Activated CD4-positive, alpha-beta T cell treated with anti-CD3 and anti-CD28 coated beads for 36 hours (primary cell): ENCODE results near the gene NFYB. TPM values are rescaled to one million over a fixed set of nuclear protein-coding genes. Genes with fewer than 3 reads are reported as not detected.

ENCODE experiments used
- ATAC-seq: fragments of 200-7000 bp; cut with Tn5 transposase; one replicate; pipeline ENCODE4 v1.10.0; 2021; ENCODE audit warnings: mild to moderate bottlenecking, moderate library complexity
- CTCF ChIA-PET: fragments of 350-600 bp; sonication (Branson Sonifier 250); formaldehyde crosslinking; loops from one replicate; lab custom pipeline; 2021; ENCODE audit warnings: antibody characterized with exemption; lab: Charles Lee
- POLR2A ChIA-PET: fragments of 350-600 bp; sonication (Branson Sonifier 250); formaldehyde crosslinking; loops from one replicate; lab custom pipeline; 2021; ENCODE audit warnings: antibody characterized with exemption, inconsistent platforms; lab: Charles Lee
- DNase-seq: peaks from one replicate; pipeline ENCODE4 v3.0.0-alpha.2; 2020
- H3K27ac Mint-ChIP-seq: one replicate; pipeline ENCODE4 v1.8.0; 2021; ENCODE audit warnings: mixed read lengths
- H3K27me3 Mint-ChIP-seq: one replicate; pipeline ENCODE4 v1.8.0; 2021; ENCODE audit warnings: mixed read lengths
- H3K36me3 Mint-ChIP-seq: one replicate; pipeline ENCODE4 v1.8.0; 2021; ENCODE audit warnings: low read depth, mixed read lengths
- H3K4me1 Mint-ChIP-seq: one replicate; pipeline ENCODE4 v1.8.0; 2021; ENCODE audit warnings: mixed read lengths
- H3K4me3 Mint-ChIP-seq: one replicate; pipeline ENCODE4 v1.8.0; 2021; ENCODE audit warnings: mild to moderate bottlenecking, moderate library complexity, mixed read lengths
- H3K9me3 Mint-ChIP-seq: one replicate; pipeline ENCODE4 v1.8.0; 2021; ENCODE audit warnings: low read depth, mixed read lengths
- intact Hi-C, 2 experiments: fragments of 100-400 bp; cut with DNase I in 1 of 2; cut with micrococcal nuclease in 1 of 2; formaldehyde crosslinking; loops; one replicate each; pipeline versions ENCODE4 v1.14.2 to v1.15.1; 2022 to 2024; cut with DNase I, micrococcal nuclease
- total RNA-seq, 2 experiments: library from RNA; stranded (reverse); gene quantifications; one replicate each; pipeline ENCODE4 v1.2.3, GENCODE V29; 2021

Gene NFYB
- total RNA-seq, 2 experiments from 2014 or later, result 18.8 to 27.2 TPM

DNA sequence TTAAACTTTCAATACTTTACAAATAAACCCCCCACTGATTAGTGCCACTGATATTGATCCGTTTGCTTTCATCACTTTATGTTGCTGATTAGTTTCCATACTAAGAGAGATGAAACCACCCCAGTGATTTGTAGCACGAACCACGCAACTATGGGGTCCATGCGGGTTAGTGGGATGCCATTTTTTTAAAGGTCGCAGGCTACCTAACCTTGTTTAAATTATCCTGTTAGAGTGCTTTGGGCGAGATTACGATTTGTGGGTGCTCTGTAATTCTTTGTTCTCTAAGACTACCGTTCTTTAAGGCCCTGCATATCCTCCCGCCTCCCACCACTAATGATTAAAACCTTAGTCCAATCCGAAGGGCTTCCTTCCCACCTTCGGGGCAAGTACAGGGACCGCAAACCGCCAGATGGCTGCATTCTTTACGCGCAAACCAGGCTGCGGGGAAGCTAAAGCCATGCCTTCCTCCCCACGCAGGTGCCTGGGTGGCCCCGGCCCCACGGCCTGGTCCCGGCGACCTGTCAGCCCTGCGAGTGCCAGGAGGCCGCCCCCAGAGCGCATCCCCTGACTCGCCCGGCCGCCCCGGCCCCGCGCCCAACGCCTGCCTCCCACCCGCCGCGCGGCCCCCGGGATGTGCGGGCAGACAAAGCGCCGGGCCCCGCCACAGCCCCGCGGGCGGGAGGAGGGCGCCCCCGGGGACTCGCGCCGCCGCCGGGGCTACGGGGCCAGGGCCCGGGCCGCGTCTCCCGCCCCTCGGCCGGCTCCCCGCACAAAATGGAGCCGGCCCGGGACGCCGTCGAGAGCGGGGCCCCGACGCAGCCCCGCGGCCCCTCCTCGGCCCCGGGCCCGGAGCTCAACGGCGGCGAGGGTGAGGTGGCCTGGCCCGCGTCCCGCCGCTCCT is 759 bp downstream of the NFYB start:
- Mint-ChIP-seq H3K27ac (peak overlapping the region; percentile 90), H3K9me3 (no peaks in the 10 kb centered on the region), H3K36me3 (peaks cover 5% of the 10 kb centered on the region), H3K4me1 (peaks cover 24% of the 10 kb centered on the region), H3K4me3 (peak overlapping the region; percentile 83), H3K27me3 (no peaks in the 10 kb centered on the region)
- POLR2A ChIA-PET, result interaction anchor here (1.0 to 1.7 kb wide), 6 partner anchors 73 to 209 kb away, joined by 3 to 10 read pairs (median 6); partner anchors contain the start of genes HCFC2, HSP90B1 and TDG
- ATAC-seq (no peak), DNase-seq (peak; percentile 62)
- CTCF ChIA-PET, result interaction anchor here (0.8 to 2.0 kb wide), 3 partner anchors 12 to 151 kb away, joined by 3 to 8 read pairs (median 3); no protein-coding TSS in a partner anchor
- intact Hi-C loops, result loop anchor here (5.0 kb wide), 7 partner anchors 80 to 1195 kb away; partner anchors contain the start of genes TXNRD1 (in 2 of the 2), APPL2 (in 1 of the 2), C12orf75 (in 1 of the 2) and EID3 (in 1 of the 2)

DNA sequence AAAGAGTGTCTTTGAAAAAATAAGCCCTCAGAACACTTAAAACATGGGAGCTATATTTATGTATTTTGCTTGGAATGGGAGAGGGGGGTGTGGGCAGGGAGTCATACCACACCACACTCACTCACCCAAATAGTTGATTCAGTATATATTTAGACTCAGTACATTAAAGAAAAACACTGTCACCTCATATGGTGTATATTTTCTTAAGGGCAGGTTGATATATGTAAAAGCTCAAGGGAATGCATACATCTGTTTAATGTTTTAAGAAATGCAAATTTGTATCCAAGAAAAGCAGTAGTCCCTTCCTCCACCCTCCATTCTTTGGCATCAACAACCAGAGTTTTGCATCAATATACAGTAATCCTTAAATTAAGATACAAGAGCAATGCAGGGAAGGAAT is 1.4 kb downstream of the NFYB start:
- H3K36me3 Mint-ChIP-seq, result peaks cover 8% of the 10 kb centered on the region
- intact Hi-C loops, result loop anchor here (5.0 kb wide), 7 partner anchors 81 to 1196 kb away; partner anchors contain the start of genes TXNRD1 (in 2 of the 2), APPL2 (in 1 of the 2), C12orf75 (in 1 of the 2) and EID3 (in 1 of the 2)
- H3K4me1 Mint-ChIP-seq, result peaks cover 27% of the 10 kb centered on the region
- POLR2A ChIA-PET, result interaction anchor here (0.6 kb wide), 1 partner anchor 162 kb away, joined by 3 read pairs; no protein-coding TSS in a partner anchor
- peak overlapping the region; percentile 90 for H3K27ac Mint-ChIP-seq
- peak overlapping the region; percentile 83 for H3K4me3 Mint-ChIP-seq
- no peaks in the 10 kb centered on the region for H3K27me3 Mint-ChIP-seq
- no peak for DNase-seq
- CTCF ChIA-PET, result interaction anchor here (0.8 to 2.0 kb wide), 2 partner anchors 11 to 15 kb away, joined by 3 to 8 read pairs; no protein-coding TSS in a partner anchor
- ATAC-seq, result no peak
- no peaks in the 10 kb centered on the region for H3K9me3 Mint-ChIP-seq

DNA sequence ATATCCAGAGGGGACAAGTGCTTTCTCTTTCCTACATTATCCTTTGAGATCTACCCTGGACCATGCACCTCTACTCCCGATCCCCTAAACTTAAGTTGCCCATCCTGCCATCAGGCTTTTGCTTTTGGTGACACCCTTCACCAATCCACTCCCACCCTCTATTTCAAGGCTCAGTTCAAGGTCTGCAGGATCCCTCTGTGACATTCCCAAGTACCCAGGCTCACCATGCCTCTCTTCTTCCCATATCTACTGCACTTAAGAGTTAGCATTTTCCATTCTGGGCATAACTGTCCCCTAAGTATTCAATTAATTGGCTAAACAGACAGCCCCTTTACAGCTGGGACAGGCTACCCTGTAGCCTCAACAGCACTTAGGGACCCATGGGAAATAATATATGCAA is 3.1 kb downstream of the NFYB start:
- H3K27me3 Mint-ChIP-seq, result no peaks in the 10 kb centered on the region
- CTCF ChIA-PET, result interaction anchor here (0.6 kb wide), 1 partner anchor 10 kb away, joined by 3 read pairs; no protein-coding TSS in a partner anchor
- H3K4me3 Mint-ChIP-seq, result no peak overlapping the region
- POLR2A ChIA-PET, result no interaction called here
- DNase-seq, result no peak
- no peaks in the 10 kb centered on the region for H3K9me3 Mint-ChIP-seq
- no peak for ATAC-seq
- intact Hi-C loops, result loop anchor here (5.0 kb wide), 7 partner anchors 82 to 1197 kb away; partner anchors contain the start of genes TXNRD1 (in 2 of the 2), APPL2 (in 1 of the 2), C12orf75 (in 1 of the 2) and EID3 (in 1 of the 2)
- H3K36me3 Mint-ChIP-seq, result peaks cover 15% of the 10 kb centered on the region
- peaks cover 35% of the 10 kb centered on the region for H3K4me1 Mint-ChIP-seq
- no peak overlapping the region for H3K27ac Mint-ChIP-seq

DNA sequence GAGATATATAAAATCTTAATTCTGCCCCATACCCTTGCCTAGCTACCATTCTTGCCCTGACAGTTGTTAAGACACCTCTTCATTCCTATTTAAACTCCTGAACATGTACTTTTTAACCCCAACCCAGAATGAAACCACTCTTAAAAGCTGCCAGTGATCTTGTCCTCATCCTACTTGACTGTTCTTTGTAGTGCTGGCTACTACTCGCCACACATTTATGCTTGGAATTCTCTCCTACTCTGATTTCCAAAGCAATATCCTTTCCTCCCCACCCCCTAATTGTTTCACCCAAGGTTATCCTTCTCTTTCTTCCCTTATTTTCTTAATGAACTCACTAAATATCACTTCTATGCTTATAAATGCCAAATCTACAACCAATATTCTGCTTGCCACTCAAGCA is 4.1 kb downstream of the NFYB start:
- H3K4me1 Mint-ChIP-seq, result peaks cover 34% of the 10 kb centered on the region
- DNase-seq, result no peak
- no peak for ATAC-seq
- CTCF ChIA-PET, result interaction anchor here (0.6 to 0.7 kb wide), 2 partner anchors 62 to 228 kb away, joined by 3 read pairs; no protein-coding TSS in a partner anchor
- POLR2A ChIA-PET, result no interaction called here
- intact Hi-C loops, result no loop called here
- H3K4me3 Mint-ChIP-seq, result no peak overlapping the region
- H3K9me3 Mint-ChIP-seq, result no peaks in the 10 kb centered on the region
- H3K27me3 Mint-ChIP-seq, result no peaks in the 10 kb centered on the region
- no peak overlapping the region for H3K27ac Mint-ChIP-seq
- peaks cover 19% of the 10 kb centered on the region for H3K36me3 Mint-ChIP-seq

DNA sequence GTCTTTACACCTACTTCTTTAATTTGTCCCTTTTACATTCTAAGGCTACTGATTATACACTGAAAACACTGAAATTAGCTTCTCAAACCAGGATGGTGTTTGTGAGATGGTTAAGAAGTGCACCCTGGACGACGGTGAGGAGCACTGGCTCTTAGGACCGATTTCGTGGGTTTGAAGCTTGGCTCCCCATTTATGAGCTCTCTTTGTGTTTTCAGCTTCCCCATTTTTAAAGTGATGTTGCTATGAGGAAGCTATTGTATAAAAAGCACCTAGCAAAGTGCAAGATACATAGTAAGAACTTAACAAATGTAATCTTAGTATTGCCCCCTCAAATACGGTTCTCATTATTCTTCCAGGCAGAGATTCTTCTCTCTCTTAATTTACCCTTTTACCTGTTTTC is 4.7 kb downstream of the NFYB start:
- H3K4me1 Mint-ChIP-seq, result peaks cover 31% of the 10 kb centered on the region
- no peak overlapping the region for H3K27ac Mint-ChIP-seq
- DNase-seq (no peak), ATAC-seq (no peak)
- no peak overlapping the region for H3K4me3 Mint-ChIP-seq
- intact Hi-C loops, result no loop called here
- H3K27me3 Mint-ChIP-seq, result no peaks in the 10 kb centered on the region
- CTCF ChIA-PET, result interaction anchor here (0.6 to 0.7 kb wide), 2 partner anchors 62 to 227 kb away, joined by 3 read pairs; no protein-coding TSS in a partner anchor
- H3K36me3 Mint-ChIP-seq, result peaks cover 22% of the 10 kb centered on the region
- POLR2A ChIA-PET, result no interaction called here
- no peaks in the 10 kb centered on the region for H3K9me3 Mint-ChIP-seq

DNA sequence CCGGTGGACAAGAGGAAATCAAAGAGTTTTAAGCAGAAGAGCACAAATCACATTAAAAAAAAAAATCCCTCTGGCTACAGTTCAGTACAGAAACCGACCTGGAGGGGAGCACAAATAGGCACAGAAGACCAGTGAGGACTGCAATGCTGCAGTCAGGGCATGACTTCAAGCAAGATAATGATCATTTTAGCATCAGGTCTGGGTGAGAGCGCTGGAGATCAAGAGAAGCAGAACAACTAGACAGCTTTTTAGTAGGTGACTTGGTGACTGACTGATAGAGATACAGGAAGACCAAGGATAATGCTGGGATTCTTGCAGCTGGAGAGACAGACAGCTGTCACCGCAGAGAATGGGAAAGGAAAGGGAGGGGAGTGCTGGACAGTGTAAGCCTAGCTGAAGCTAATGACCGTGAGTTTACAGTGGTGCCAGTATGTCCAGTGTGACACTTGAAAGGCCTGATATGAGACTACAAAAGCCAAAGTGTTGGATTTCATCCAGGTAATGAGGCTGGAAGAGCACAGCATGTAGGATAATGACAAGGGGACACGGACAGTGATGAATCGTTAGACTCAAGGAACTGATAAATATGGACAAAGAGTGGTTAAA is 5.6 kb downstream of the NFYB start:
- H3K4me1 Mint-ChIP-seq, result peaks cover 31% of the 10 kb centered on the region
- CTCF ChIA-PET, result interaction anchor here (1.9 kb wide), 1 partner anchor 12 kb away, joined by 6 read pairs; no protein-coding TSS in a partner anchor
- intact Hi-C loops, result no loop called here
- no peak overlapping the region for H3K4me3 Mint-ChIP-seq
- H3K36me3 Mint-ChIP-seq, result peaks cover 26% of the 10 kb centered on the region
- no peaks in the 10 kb centered on the region for H3K9me3 Mint-ChIP-seq
- POLR2A ChIA-PET, result interaction anchor here (0.6 kb wide), 1 partner anchor 979 kb away, joined by 3 read pairs; no protein-coding TSS in a partner anchor
- DNase-seq (no peak), ATAC-seq (no peak)
- H3K27ac Mint-ChIP-seq, result no peak overlapping the region
- H3K27me3 Mint-ChIP-seq, result no peaks in the 10 kb centered on the region

DNA sequence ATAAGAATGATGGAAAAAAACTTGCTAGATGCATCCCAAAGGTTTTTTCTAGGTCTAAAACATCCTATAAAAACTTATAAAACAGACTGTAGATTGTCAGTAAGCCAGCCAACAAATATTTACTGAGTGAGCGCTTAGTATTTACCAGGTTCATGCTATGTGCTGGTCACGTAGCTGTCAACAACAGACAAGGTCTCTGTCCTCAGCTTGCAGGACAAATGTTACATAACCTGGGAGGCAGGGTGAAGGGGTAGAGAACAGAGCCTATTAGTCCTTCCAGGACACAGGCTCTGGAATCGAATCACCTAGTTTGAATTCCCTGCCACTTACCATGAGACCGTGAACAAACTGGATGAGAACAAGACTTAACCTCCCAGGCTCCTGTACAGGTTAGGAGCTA is 6.4 kb downstream of the NFYB start:
- ChIA-PET POLR2A (no interaction called here), CTCF (interaction anchor here (1.9 kb wide), 1 partner anchor 11 kb away, joined by 6 read pairs; no protein-coding TSS in a partner anchor)
- no peak overlapping the region for H3K4me3 Mint-ChIP-seq
- H3K4me1 Mint-ChIP-seq, result peaks cover 28% of the 10 kb centered on the region
- no peaks in the 10 kb centered on the region for H3K27me3 Mint-ChIP-seq
- no peak for DNase-seq
- H3K27ac Mint-ChIP-seq, result no peak overlapping the region
- ATAC-seq, result no peak
- H3K36me3 Mint-ChIP-seq, result peaks cover 27% of the 10 kb centered on the region
- intact Hi-C loops, result no loop called here
- no peaks in the 10 kb centered on the region for H3K9me3 Mint-ChIP-seq

DNA sequence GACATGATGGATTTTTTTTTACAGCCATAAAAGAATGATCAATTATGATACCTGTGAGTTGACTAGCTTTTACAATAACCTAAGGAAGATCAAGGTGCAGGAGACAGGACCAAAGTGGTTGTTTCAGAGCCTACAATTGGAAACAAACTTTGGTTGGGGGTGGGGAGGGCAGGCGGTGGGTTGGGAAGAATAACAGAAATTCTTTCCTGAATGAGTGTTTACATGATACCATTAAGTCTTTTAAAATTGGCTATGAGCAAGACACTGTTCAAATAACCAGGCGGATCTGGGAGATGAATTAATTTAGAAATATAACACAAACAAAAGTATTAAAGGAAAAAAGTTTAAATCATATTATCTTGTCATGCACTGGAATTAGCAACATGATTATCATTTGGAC is 7.2 kb downstream of the NFYB start:
- no peak for DNase-seq
- H3K27ac Mint-ChIP-seq, result peak overlapping the region; percentile 15
- POLR2A ChIA-PET, result interaction anchor here (0.6 kb wide), 1 partner anchor 70 kb away, joined by 5 read pairs; no protein-coding TSS in a partner anchor
- H3K9me3 Mint-ChIP-seq, result no peaks in the 10 kb centered on the region
- CTCF ChIA-PET, result interaction anchor here (1.9 kb wide), 1 partner anchor 10 kb away, joined by 6 read pairs; no protein-coding TSS in a partner anchor
- intact Hi-C loops, result no loop called here
- no peaks in the 10 kb centered on the region for H3K27me3 Mint-ChIP-seq
- no peak overlapping the region for H3K4me3 Mint-ChIP-seq
- peaks cover 34% of the 10 kb centered on the region for H3K36me3 Mint-ChIP-seq
- H3K4me1 Mint-ChIP-seq, result peaks cover 20% of the 10 kb centered on the region
- ATAC-seq, result no peak

DNA sequence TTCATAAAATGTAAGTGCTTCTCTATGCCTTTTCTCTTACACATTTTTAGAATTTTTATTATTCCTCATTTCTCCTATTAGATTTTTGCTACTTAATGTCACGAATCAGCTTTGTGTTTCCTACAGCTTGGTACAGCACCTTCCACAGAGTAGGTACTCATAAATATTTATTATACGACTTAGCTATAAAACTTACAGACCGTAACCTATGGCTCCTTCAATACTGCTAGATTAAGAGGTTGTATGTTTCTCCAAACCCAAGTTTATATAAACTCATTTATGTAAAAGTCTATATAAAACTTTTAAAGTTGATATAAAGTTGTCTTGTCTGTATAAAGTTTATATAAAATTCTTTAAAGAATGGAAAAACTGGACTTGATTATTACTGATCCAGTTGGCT is 11.5 kb downstream of the NFYB start:
- H3K27me3 Mint-ChIP-seq, result no peaks in the 10 kb centered on the region
- H3K27ac Mint-ChIP-seq, result no peak overlapping the region
- ATAC-seq (no peak), DNase-seq (no peak)
- intact Hi-C loops, result no loop called here
- POLR2A ChIA-PET, result no interaction called here
- peaks cover 38% of the 10 kb centered on the region for H3K36me3 Mint-ChIP-seq
- CTCF ChIA-PET, result interaction anchor here (1.3 to 2.8 kb wide), 4 partner anchors 10 to 62 kb away, joined by 3 to 11 read pairs (median 7); partner anchors contain the start of gene HCFC2
- no peak overlapping the region for H3K4me3 Mint-ChIP-seq
- H3K4me1 Mint-ChIP-seq, result peaks cover 10% of the 10 kb centered on the region
- no peaks in the 10 kb centered on the region for H3K9me3 Mint-ChIP-seq

DNA sequence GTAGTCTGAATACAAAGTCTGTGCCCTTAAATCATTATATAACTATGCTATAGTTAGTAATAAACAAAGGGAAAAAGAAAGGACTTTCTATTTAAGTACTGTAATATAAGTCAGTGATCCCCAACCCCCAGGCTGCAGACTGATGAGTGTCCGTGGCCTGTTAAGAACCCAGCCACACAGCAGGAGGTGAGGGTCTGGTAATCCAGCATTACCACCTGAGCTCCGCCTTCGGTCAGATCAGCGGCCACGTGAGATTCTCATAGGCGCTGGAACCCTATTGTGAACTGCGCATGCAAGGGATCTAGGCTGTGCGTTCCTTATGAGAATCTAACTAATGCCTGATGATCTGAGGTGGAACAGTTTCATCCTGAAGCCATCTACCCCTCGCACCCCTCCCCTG is 15.7 kb downstream of the NFYB start:
- DNase-seq, result no peak
- intact Hi-C loops, result no loop called here
- POLR2A ChIA-PET, result no interaction called here
- Mint-ChIP-seq H3K27ac (no peak overlapping the region), H3K4me3 (no peak overlapping the region), H3K27me3 (no peaks in the 10 kb centered on the region), H3K4me1 (peaks cover 4% of the 10 kb centered on the region), H3K9me3 (no peaks in the 10 kb centered on the region), H3K36me3 (peaks cover 40% of the 10 kb centered on the region)
- no peak for ATAC-seq
- CTCF ChIA-PET, result interaction anchor here (4.0 kb wide), 1 partner anchor 14 kb away, joined by 30 read pairs; no protein-coding TSS in a partner anchor
